H1 (cell line): Measurements from ENCODE around the gene KCNQ2. TPM values are rescaled to one million over a fixed set of nuclear protein-coding genes. Genes with fewer than 3 reads are reported as not detected.

Experiments used
- CTCF ChIA-PET: fragments of 300-600 bp; sonication (Branson Sonifier 250); formaldehyde crosslinking; loops from one replicate; lab custom pipeline; 2021; ENCODE audit not compliant: partially characterized antibody; lab: Charles Lee
- POLR2A ChIA-PET: fragments of 300-600 bp; sonication (Branson Sonifier 250); formaldehyde crosslinking; loops from one replicate; lab custom pipeline; 2021; ENCODE audit warnings: inconsistent platforms; ENCODE audit not compliant: partially characterized antibody; lab: Charles Lee
- DNase-seq, 2 experiments: peaks; one replicate each; pipeline versions ENCODE4 v3.0.0 to v3.0.0-alpha.2; 2010 to 2022; ENCODE audit warnings: low spot score in 2 of 2, low read depth in 1 of 2, mixed read lengths in 1 of 2
- FAIRE-seq: peaks from 2 replicates; lab custom pipeline; 2011; peaks lifted over from hg19 to GRCh38; lab: Jason Lieb, UNC
- H2AFZ ChIP-seq: 2 replicates; pipeline ENCODE4 v1.8.1; 2012; ENCODE audit warnings: low read length, inconsistent platforms
- H2AK5ac ChIP-seq: 2 replicates; pipeline ENCODE4 v1.6.1; 2013; ENCODE audit warnings: low read depth, low read length
- H2BK120ac ChIP-seq: replicated peaks from 2 replicates; pipeline ENCODE3; 2013; ENCODE audit warnings: low read depth, low read length, inconsistent platforms
- H2BK12ac ChIP-seq: 2 replicates; pipeline ENCODE4 v1.6.1; 2013; ENCODE audit warnings: low read depth, low read length
- H2BK15ac ChIP-seq: 2 replicates; pipeline ENCODE4 v1.6.1; 2013; ENCODE audit warnings: low read length
- H2BK20ac ChIP-seq: 2 replicates; pipeline ENCODE4 v1.6.1; 2013; ENCODE audit warnings: low read length
- H2BK5ac ChIP-seq: 2 replicates; pipeline ENCODE4 v1.6.1; 2013; ENCODE audit warnings: low read depth, low read length
- H3K14ac ChIP-seq: 2 replicates; pipeline ENCODE4 v1.6.1; 2013; ENCODE audit warnings: inconsistent platforms; ENCODE audit not compliant: insufficient read length
- H3K18ac ChIP-seq: 2 replicates; pipeline ENCODE4 v1.6.1; 2013; ENCODE audit warnings: low read length; ENCODE audit errors: extremely low read depth
- H3K23ac ChIP-seq: 2 replicates; pipeline ENCODE4 v1.6.1; 2013; ENCODE audit warnings: inconsistent platforms; ENCODE audit not compliant: insufficient read length
- H3K23me2 ChIP-seq: 2 replicates; pipeline ENCODE4 v1.6.1; 2013; ENCODE audit warnings: low read depth, low read length
- H3K27ac ChIP-seq: 2 replicates; pipeline ENCODE4 v1.6.1; 2011; ENCODE audit warnings: low read depth, low read length, inconsistent platforms
- H3K27me3 ChIP-seq, 4 experiments: replicated peaks in 1 of 4; 1 replicate in 1 of 4; 2 replicates in 3 of 4; pipeline versions ENCODE4 v1.6.1 to v1.8.1; 2011 to 2013; ENCODE audit warnings: low read length in 3 of 4, mild to moderate bottlenecking in 3 of 4, inconsistent platforms in 2 of 4, mixed read lengths in 2 of 4, moderate library complexity in 1 of 4; ENCODE audit not compliant: control insufficient read depth in 3 of 4, insufficient read depth in 3 of 4; ENCODE audit errors: extremely low read depth in 1 of 4
- H3K36me3 ChIP-seq, 4 experiments: 2 replicates each; pipeline versions ENCODE4 v1.6.1 to v1.8.1; 2011 to 2013; ENCODE audit warnings: mild to moderate bottlenecking in 4 of 4, low read length in 3 of 4, moderate library complexity in 2 of 4, control low read depth in 1 of 4, inconsistent platforms in 1 of 4; ENCODE audit not compliant: insufficient read depth in 4 of 4, control insufficient read depth in 2 of 4
- H3K4ac ChIP-seq: replicated peaks from 2 replicates; pipeline ENCODE3; 2013; ENCODE audit warnings: low read length, low read depth, mixed read lengths, inconsistent platforms; ENCODE audit not compliant: insufficient read length
- H3K4me1 ChIP-seq, 4 experiments: replicated peaks in 1 of 4; 1 replicate in 1 of 4; 2 replicates in 3 of 4; pipeline versions ENCODE4 v1.6.1 to v1.8.1; 2011 to 2013; ENCODE audit warnings: low read length in 3 of 4, inconsistent platforms in 2 of 4, mixed read lengths in 1 of 4; ENCODE audit not compliant: insufficient read depth in 4 of 4, control insufficient read depth in 3 of 4
- H3K4me2 ChIP-seq, 2 experiments: 2 replicates each; pipeline versions ENCODE4 v1.6.1 to v1.8.1; 2011 to 2013; ENCODE audit warnings: low read depth in 2 of 2, low read length in 2 of 2, control low read depth in 1 of 2, inconsistent platforms in 1 of 2, mild to moderate bottlenecking in 1 of 2; ENCODE audit not compliant: insufficient read depth in 1 of 2
- H3K4me3 ChIP-seq, 4 experiments: fragments of 200-600, 300-600 bp in 1 of 4; sonication (generic), shearing (Covaris generic), sonication (Bioruptor Twin) in 1 of 4; 2 replicates each; pipeline versions ENCODE4 v1.5.1 to v1.8.1; 2011 to 2016; ENCODE audit warnings: low read length in 4 of 4, low read depth in 3 of 4, control low read depth in 2 of 4, inconsistent platforms in 2 of 4, mild to moderate bottlenecking in 2 of 4, mixed read lengths in 1 of 4, moderate library complexity in 1 of 4; ENCODE audit not compliant: insufficient read depth in 2 of 4; ENCODE audit errors: extremely low read depth in 1 of 4
- H3K56ac ChIP-seq: replicated peaks from 2 replicates; pipeline ENCODE3; 2013; ENCODE audit warnings: low read depth, mild to moderate bottlenecking, mixed read lengths, low read length, inconsistent platforms; ENCODE audit not compliant: insufficient read length
- H3K79me1 ChIP-seq: 2 replicates; pipeline ENCODE4 v1.6.1; 2013; ENCODE audit warnings: low read depth, low read length, control low read depth
- H3K79me2 ChIP-seq, 2 experiments: 2 replicates each; pipeline versions ENCODE4 v1.6.1 to v1.8.1; 2012 to 2013; ENCODE audit warnings: low read length in 2 of 2, mild to moderate bottlenecking in 2 of 2, inconsistent platforms in 1 of 2; ENCODE audit not compliant: insufficient read depth in 2 of 2, control insufficient read depth in 1 of 2
- H3K9ac ChIP-seq, 4 experiments: replicated peaks in 1 of 4; 1 replicate in 1 of 4; 2 replicates in 3 of 4; pipeline versions ENCODE4 v1.6.1 to v1.8.1; 2011 to 2013; ENCODE audit warnings: low read depth in 3 of 4, low read length in 3 of 4, control low read depth in 2 of 4, mild to moderate bottlenecking in 2 of 4, moderate library complexity in 2 of 4, inconsistent platforms in 1 of 4; ENCODE audit errors: extremely low read depth in 1 of 4
- H3K9me3 ChIP-seq, 2 experiments: 2 replicates each; pipeline versions ENCODE4 v1.6.1 to v1.8.1; 2012 to 2013; ENCODE audit warnings: mild to moderate bottlenecking in 2 of 2, moderate library complexity in 2 of 2, control low read depth in 1 of 2, inconsistent platforms in 1 of 2, low read depth in 1 of 2, low read length in 1 of 2, mixed read lengths in 1 of 2; ENCODE audit not compliant: insufficient read depth in 2 of 2
- H4K20me1 ChIP-seq, 2 experiments: replicated peaks in 1 of 2; 2 replicates each; pipeline versions ENCODE3 to v1.8.1; 2011 to 2013; ENCODE audit warnings: inconsistent platforms in 2 of 2, low read length in 2 of 2, mild to moderate bottlenecking in 1 of 2; ENCODE audit not compliant: insufficient read depth in 2 of 2, control insufficient read depth in 1 of 2
- H4K5ac ChIP-seq: 2 replicates; pipeline ENCODE4 v1.6.1; 2013; ENCODE audit warnings: low read length, low read depth, mixed read lengths, inconsistent platforms; ENCODE audit not compliant: insufficient read length
- H4K8ac ChIP-seq: 2 replicates; pipeline ENCODE4 v1.8.0; 2013; ENCODE audit warnings: mild to moderate bottlenecking, moderate library complexity, low read length, inconsistent platforms; ENCODE audit not compliant: insufficient read depth; ENCODE audit errors: extremely low read depth
- H4K91ac ChIP-seq: replicated peaks from 2 replicates; pipeline ENCODE3; 2013; ENCODE audit warnings: low read length, mixed read lengths, inconsistent platforms; ENCODE audit not compliant: insufficient read length
- CTCF ChIP-seq, 3 experiments: IDR thresholded peaks; 1 replicate in 2 of 3; 2 replicates in 1 of 3; pipeline versions ENCODE4 v1.5.1 to v1.6.1; 2011; ENCODE audit warnings: low read length in 3 of 3, mild to moderate bottlenecking in 3 of 3, inconsistent platforms in 2 of 3, low read depth in 1 of 3, moderate library complexity in 1 of 3; ENCODE audit not compliant: insufficient read depth in 1 of 3; ENCODE audit errors: control extremely low read depth in 1 of 3
- GABPA ChIP-seq: IDR thresholded peaks from 2 replicates; pipeline ENCODE4 v1.6.1; 2011; ENCODE audit warnings: mild to moderate bottlenecking, low read length, moderate library complexity, borderline replicate concordance; ENCODE audit not compliant: insufficient read depth
- RAD21 ChIP-seq, 2 experiments: IDR thresholded peaks in 1 of 2; conservative IDR thresholded peaks in 1 of 2; 2 replicates each; pipeline ENCODE4 v1.6.1; 2011; ENCODE audit warnings: low read depth in 2 of 2, low read length in 2 of 2, improper control_type of control experiment in 1 of 2, inconsistent platforms in 1 of 2, mild to moderate bottlenecking in 1 of 2, moderate library complexity in 1 of 2
- SIN3A ChIP-seq, 2 experiments: IDR thresholded peaks in 1 of 2; conservative IDR thresholded peaks in 1 of 2; 2 replicates each; pipeline ENCODE4 v1.6.1; 2011 to 2012; ENCODE audit warnings: low read length in 2 of 2, improper control_type of control experiment in 1 of 2, low read depth in 1 of 2, mild to moderate bottlenecking in 1 of 2
- WGBS, 2 experiments: shearing (Covaris generic) in 1 of 2; methylation state at CpG; one replicate each; pipeline versions ENCODE4 v1.1.6 to v1.1.7; 2013 to 2015; ENCODE audit warnings: low lambda C conversion rate in 2 of 2, mixed read lengths in 2 of 2, inconsistent platforms in 1 of 2, low coverage in 1 of 2, missing lambda C conversion rate in 1 of 2; ENCODE audit not compliant: insufficient replicate concordance in 2 of 2, insufficient coverage in 1 of 2, insufficient read length in 1 of 2; ENCODE audit errors: extremely low coverage in 1 of 2, missing lambda C conversion rate in 1 of 2; 5-methylcytosine and 5-hydroxymethylcytosine counted together
- polyA plus RNA-seq, 7 experiments: library from polyadenylated mRNA; depleted of rRNA in 3 of 7; stranded (reverse) in 5 of 7; unstranded in 2 of 7; fragments of >200 nt in 5 of 7; fragments of 200-250 nt in 2 of 7; gene quantifications; 1 replicate in 5 of 7; 2 replicates in 1 of 7; 4 replicates in 1 of 7; pipeline versions ENCODE4 v1.2.1 to v1.2.3, GENCODE V29; 2011 to 2013; ENCODE audit warnings: missing spikeins in 2 of 7, mixed read lengths in 2 of 7
- total RNA-seq: library from RNA; stranded (reverse); fragmentation: NEBNext Ultra II Directional; extraction: Animal tissue kit (Norgen Biotek cat#: 25700); gene quantifications from 2 replicates; pipeline ENCODE4 v1.2.1, GENCODE V29; 2021
- TF ChIP-seq, protein P1 (sequence below): IDR thresholded peaks from 2 replicates; pipeline ENCODE4 v1.6.1; 2012; ENCODE audit warnings: low read length, inconsistent platforms

Gene KCNQ2
- total and polyA plus RNA-seq, 2 of the 8 experiments (the other 6 are each of a cell fraction or from before 2014, with no cell fraction given) = 82.6 to 243 TPM

DNA sequence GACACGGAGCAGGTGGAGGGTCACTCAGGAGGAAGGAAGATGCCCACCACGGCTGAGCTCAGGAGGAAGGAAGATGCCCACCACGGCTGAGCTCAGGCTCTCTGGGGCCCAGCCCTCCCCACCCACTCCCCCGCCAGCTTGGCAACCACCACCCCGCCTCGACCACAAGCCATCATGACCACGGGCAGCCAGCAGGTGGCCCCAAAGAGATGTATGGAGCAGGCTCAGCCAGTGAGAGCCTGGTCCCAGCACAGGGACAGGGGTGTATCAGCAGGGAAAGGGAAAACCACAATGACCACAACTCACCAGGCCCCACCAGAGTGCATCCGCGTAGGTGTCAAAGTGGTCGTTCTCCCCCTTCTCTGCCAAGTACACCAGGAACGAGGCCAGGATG lies 30.4 kb downstream of the KCNQ2 start:
- H3K9ac ChIP-seq = no peak overlapping the region

More for the DNA sequence above, 30.4 kb downstream of the KCNQ2 start:
- Histone ChIP-seq H2BK5ac (0 out of 2 replicates have a peak overlapping the region, but pooled peaks have one; percentile 52), H2BK12ac (0 out of 2 replicates have a peak overlapping the region, but pooled peaks have one; percentile 27), H3K4me3 (no peak overlapping the region), H3K14ac (no peak overlapping the region), H3K27me3 (no peaks in the 10 kb centered on the region), H3K18ac (no peak overlapping the region), H4K91ac (no peak overlapping the region), H3K79me2 (peaks cover 0 to 21% of the 10 kb centered on the region in 2 experiments; a peak in 1 of 4 replicates), H2AFZ (no peak overlapping the region), H2BK15ac (peak overlapping the region; percentile 46; the same call in 1 of the 2 replicates), H2AK5ac (no peak overlapping the region), H3K56ac (peak overlapping the region; percentile 86), H2BK20ac (no peak overlapping the region), H4K20me1 (peaks cover 2 to 13% of the 10 kb centered on the region in 2 experiments), H3K27ac (no peak overlapping the region), H3K23ac (no peak overlapping the region), H3K9me3 (no peaks in the 10 kb centered on the region; a peak in 1 of 4 replicates), H4K5ac (no peak overlapping the region), H2BK120ac (no peak overlapping the region), H3K4ac (no peak overlapping the region), H3K79me1 (peaks cover 6% of the 10 kb centered on the region), H3K4me1 (peaks cover 0 to 5% (median 1%) of the 10 kb centered on the region in 4 experiments; a peak in 2 of 7 replicates), H3K23me2 (peaks cover 13% of the 10 kb centered on the region; the same call in 1 of the 2 replicates), H3K36me3 (no peaks in the 10 kb centered on the region; a peak in 1 of 8 replicates), H3K4me2 (no peak overlapping the region), H4K8ac (no peak overlapping the region)
- peak in 1 of 2 experiments; percentile 79 for DNase-seq
- no peak for FAIRE-seq
- ChIA-PET CTCF (interaction anchor here (0.6 to 2.4 kb wide), 15 partner anchors 9 to 122 kb away, joined by 3 to 14 read pairs (median 4); partner anchors contain the start of gene SRMS), POLR2A (interaction anchor here (0.6 to 1.6 kb wide), 5 partner anchors 9 to 45 kb away, joined by 3 to 10 read pairs (median 4); no protein-coding TSS in a partner anchor)
- TF ChIP-seq CTCF (IDR thresholded peaks at IDR 0.05; ENCODE audit: control extremely low read depth in 1 of 3, insufficient read depth in 1 of 3, low read depth in 1 of 3, low read length in 3 of 3) = peak; percentile 59 to 76 (median 59)
- TF ChIP-seq SIN3A (conservative IDR thresholded peaks at IDR 0.05 in 1 of 2, IDR thresholded peaks at IDR 0.05 in 1 of 2; ENCODE audit: low read depth in 1 of 2, low read length in 2 of 2) = no peak
- TF ChIP-seq, protein P1, sequence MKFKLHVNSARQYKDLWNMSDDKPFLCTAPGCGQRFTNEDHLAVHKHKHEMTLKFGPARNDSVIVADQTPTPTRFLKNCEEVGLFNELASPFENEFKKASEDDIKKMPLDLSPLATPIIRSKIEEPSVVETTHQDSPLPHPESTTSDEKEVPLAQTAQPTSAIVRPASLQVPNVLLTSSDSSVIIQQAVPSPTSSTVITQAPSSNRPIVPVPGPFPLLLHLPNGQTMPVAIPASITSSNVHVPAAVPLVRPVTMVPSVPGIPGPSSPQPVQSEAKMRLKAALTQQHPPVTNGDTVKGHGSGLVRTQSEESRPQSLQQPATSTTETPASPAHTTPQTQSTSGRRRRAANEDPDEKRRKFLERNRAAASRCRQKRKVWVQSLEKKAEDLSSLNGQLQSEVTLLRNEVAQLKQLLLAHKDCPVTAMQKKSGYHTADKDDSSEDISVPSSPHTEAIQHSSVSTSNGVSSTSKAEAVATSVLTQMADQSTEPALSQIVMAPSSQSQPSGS = no peak
- TF ChIP-seq GABPA = peak; percentile 18; the same call in 1 of the 2 replicates
- peak; percentile 57 to 72 for TF ChIP-seq RAD21 (IDR thresholded peaks at IDR 0.05 in 1 of 2, conservative IDR thresholded peaks at IDR 0.05 in 1 of 2; ENCODE audit: low read depth in 2 of 2, low read length in 2 of 2)
- 77% methylated on average over 8 of the region's 11 CpGs; no CpG with 5 or more reads in 1 of the 2 experiments for WGBS, 2 experiments
